D721Med (cell line): Measurements from ENCODE around the gene CST9.

Experiments used
- DNase-seq: peaks from one replicate; pipeline ENCODE4 v3.0.0; 2011; ENCODE audit warnings: low spot score; ENCODE audit not compliant: insufficient read length
- FAIRE-seq: peaks from 2 replicates; lab custom pipeline; 2011; peaks lifted over from hg19 to GRCh38; lab: Jason Lieb, UNC
- TF ChIP-seq, protein P1 (sequence below): IDR thresholded peaks from 2 replicates; pipeline ENCODE4 v1.5.1; 2012; ENCODE audit warnings: mild to moderate bottlenecking, control low read depth; ENCODE audit not compliant: insufficient read depth; ENCODE audit errors: missing control alignments

The CST9 gene

DNA sequence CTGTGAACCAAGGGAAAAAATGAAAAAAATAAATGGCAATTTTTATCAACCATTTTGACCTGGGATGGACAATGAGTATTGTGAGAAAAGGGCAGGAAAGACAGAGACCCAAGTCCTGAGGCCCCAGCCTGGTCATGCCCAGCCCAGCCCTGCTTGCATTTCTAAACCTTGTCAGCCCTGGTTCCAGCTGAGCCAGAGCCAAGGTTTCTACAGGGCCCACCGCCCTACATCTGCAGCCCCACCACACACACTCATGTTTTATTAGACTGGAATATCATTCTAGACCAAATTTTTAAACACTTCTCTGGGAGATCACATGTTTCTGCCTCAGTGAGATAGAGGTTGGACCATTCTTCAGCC, 36.8 kb downstream of the CST9 start:
- TF ChIP-seq, protein P1, sequence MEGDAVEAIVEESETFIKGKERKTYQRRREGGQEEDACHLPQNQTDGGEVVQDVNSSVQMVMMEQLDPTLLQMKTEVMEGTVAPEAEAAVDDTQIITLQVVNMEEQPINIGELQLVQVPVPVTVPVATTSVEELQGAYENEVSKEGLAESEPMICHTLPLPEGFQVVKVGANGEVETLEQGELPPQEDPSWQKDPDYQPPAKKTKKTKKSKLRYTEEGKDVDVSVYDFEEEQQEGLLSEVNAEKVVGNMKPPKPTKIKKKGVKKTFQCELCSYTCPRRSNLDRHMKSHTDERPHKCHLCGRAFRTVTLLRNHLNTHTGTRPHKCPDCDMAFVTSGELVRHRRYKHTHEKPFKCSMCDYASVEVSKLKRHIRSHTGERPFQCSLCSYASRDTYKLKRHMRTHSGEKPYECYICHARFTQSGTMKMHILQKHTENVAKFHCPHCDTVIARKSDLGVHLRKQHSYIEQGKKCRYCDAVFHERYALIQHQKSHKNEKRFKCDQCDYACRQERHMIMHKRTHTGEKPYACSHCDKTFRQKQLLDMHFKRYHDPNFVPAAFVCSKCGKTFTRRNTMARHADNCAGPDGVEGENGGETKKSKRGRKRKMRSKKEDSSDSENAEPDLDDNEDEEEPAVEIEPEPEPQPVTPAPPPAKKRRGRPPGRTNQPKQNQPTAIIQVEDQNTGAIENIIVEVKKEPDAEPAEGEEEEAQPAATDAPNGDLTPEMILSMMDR = no peak
- FAIRE-seq (no peak), DNase-seq (no peak)

DNA sequence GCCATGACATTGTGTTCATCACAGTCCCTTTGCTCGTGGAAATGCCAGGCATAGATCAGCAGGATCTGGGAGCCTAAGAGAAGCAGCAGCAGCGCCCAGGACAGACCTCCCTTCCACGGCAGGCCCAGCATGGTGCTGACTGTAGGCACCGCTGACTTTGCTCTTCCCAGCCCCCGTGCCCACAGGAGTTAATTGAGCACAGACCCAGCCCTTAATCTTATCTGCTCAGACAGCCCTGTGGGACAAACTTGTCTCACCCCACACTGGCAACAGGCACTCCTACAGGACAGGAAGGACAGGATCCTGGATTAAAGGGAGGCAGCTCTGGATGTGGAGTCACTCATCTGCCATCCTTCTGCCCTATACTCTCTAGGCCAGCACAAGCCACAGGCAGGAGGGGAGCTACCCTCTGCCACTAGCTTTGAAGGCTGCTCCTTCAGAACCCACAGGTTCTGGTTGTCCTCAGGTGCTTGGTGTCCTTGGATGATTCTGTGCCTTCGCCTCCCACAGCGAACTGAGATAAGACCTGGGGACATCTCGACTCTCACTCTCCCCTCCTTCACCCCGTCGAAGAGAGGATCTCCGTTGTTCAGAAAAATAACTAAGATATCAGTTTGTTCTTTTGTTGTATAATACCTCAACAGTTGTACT, 37.3 kb downstream of the CST9 start, which contains the start of gene CST9L:
TSS of gene CST9L (minus strand) at position 165 of the 651 bp plus-strand sequence. CDS start at position 131, 34 bp downstream.
- DNase-seq (no peak), FAIRE-seq (no peak)
- TF ChIP-seq, protein P1 = no peak

DNA sequence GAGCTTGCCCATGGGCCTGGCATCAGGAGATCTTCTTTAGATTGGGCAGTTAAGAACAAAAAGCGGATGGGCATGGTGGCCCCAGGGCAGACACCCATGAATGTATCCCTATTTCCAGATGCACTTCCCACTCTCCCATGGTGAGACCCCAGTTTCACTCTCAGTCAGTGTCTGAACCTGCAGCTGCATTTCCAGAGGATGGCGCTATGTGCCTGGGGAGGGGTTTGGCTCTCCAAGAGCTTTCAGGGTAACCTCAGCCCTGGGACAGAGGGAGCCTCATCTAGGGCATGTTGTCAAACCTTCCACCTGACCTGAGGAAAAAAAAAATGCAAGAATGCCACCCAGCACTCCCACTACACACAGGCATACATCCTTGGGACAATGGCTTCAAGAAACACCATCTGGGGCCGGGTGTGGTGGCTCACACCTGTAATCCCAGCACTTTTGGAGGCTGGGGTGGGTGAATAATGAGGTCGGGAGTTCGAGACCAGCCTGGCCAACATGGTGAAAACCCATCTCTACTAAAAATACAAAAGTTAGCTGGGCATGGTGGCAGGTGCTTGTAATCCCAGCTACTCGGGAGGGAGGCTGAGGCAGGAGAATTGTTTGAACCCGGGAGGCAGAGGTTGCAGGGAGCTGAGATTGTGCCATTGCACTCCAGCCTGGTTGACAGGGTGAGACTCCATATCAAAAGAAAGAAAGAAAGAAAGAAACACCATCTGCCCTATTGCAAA, 39.4 kb downstream of the CST9 start:
- TF ChIP-seq, protein P1 = no peak
- DNase-seq (no peak), FAIRE-seq (no peak)

DNA sequence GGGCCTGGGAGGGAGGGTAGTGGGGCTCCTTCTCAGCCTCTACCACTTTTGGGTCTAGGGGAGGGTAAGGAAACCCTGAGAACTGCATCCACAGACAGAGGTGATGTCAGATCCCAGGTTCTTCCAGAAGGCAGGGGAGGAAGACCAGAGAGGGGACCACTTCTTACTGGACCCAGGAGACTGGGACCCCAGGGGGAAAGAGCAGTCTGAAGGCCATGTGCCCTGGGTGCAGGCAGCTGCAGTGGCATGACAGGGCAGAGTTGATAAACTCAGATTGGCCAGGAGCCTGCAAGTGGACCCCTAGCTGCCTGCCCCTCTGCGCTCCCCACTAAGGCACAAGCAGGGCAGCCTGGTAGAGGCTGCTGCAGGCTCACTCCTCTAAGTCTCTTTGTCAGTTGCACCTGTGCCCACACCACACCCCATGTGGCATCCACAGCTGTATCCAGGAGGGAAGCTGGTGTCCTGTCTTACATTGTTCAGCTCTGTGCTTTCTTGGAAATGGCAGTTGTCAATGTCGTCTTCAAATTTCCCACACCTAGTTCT, 40.1 kb downstream of the CST9 start:
- no peak for DNase-seq
- no peak for FAIRE-seq
- TF ChIP-seq, protein P1 = no peak

DNA sequence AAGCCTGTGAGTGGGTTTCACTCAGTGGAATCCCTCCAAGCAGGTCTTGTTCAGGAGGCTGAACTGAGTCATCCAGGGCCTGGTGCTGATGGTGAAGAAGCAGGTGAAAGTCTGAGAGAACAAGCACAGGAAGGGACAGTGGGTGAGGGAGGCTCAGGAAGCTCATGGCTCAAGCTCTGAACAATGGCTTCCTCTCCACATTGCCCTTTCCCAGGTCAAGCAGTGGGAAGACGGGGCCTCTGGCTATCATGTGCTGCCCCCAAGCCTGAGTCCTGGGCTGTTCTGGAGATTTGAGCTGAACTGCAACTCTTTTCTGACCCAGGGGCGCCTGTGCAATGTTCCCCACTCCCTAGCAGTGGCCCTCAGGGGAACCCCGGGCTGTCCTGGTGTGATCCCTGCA, 40.8 kb downstream of the CST9 start:
- FAIRE-seq (no peak), DNase-seq (no peak)
- TF ChIP-seq, protein P1 = no peak

DNA sequence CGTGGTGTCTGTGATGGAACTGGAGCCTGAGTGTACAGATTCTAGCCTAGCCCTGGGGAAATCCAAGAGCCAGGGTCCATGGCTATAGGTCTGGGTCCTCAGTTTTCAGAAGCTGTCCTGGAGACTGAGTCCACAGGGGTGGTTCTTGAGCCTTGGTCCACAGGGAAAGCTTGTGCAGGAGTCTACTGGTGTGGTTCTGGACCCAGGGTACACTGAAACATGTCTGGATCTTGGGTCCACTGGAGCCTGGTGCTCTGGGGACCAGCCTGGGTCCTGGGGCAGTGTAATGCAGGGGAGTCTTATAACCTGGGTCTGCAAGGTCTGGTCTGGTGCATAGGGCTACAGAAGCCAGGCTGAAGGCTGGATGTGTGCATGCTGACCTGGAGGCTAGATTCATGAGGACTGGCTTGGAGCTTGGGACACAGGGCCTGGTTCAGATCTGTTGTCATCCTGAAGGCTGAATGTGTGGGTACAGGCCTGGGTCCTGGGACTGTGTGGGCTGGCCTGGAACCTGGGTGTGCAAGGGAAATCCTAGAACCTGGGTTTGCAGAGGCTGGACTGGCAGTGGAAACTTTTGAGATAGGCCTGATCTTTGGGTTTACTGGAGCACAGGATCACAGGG, 42.9 kb downstream of the CST9 start:
- FAIRE-seq = no peak
- DNase-seq = no peak
- TF ChIP-seq, protein P1 = no peak
